ENCODE data around the gene CSTA. TPM values are rescaled to one million over a fixed set of nuclear protein-coding genes. Genes with fewer than 3 reads are reported as not detected.
"Not testable (repeated sequence)": the region's sequence is repeated elsewhere in the genome, so short reads cannot be mapped to it uniquely, and the experiment has no call there.

The CSTA gene
- total RNA-seq, 1 donor, result 0.27 TPM

- DNase-seq (ENCODE audit: low read depth in 2 of 3, low spot score in 2 of 3), result no peak
Measured at GRCh38 chr3:122318620-122319019, 6.4 kb upstream of the CSTA start.

GRCh38 chr3:122322095-122323075 lies 2.7 kb upstream of the CSTA start:
- peak in 1 of 3 donors; percentile 9 for DNase-seq (ENCODE audit: low read depth in 2 of 3, low spot score in 2 of 3)

GRCh38 chr3:122325769-122326168 lies 721 bp downstream of the CSTA start:
- DNase-seq (ENCODE audit: low read depth in 2 of 3, low spot score in 2 of 3), result no peak

GRCh38 chr3:122331886-122332285 lies 6.8 kb downstream of the CSTA start:
- no peak for DNase-seq (ENCODE audit: low read depth in 2 of 3, low spot score in 2 of 3)

- no peak for DNase-seq (ENCODE audit: low read depth in 2 of 3, low spot score in 2 of 3)
Measured at GRCh38 chr3:122332551-122332950, 7.5 kb downstream of the CSTA start.

- no peak for DNase-seq (ENCODE audit: low read depth in 2 of 3, low spot score in 2 of 3)
Measured at GRCh38 chr3:122342803-122343202, 17.8 kb downstream of the CSTA start.

- DNase-seq (ENCODE audit: low read depth in 2 of 3, low spot score in 2 of 3), result no peak
Measured at GRCh38 chr3:122343654-122344053, 18.6 kb downstream of the CSTA start.

- DNase-seq (ENCODE audit: low read depth in 2 of 3, low spot score in 2 of 3), result no peak
Measured at GRCh38 chr3:122349171-122349570, 24.1 kb downstream of the CSTA start.

- DNase-seq (ENCODE audit: low read depth in 2 of 3, low spot score in 2 of 3), result no peak
Measured at GRCh38 chr3:122350814-122351418, 25.9 kb downstream of the CSTA start.

- DNase-seq (ENCODE audit: low read depth in 2 of 3, low spot score in 2 of 3), result no peak
Measured at GRCh38 chr3:122351612-122352011, 26.6 kb downstream of the CSTA start.

- DNase-seq (ENCODE audit: low read depth in 2 of 3, low spot score in 2 of 3), result no peak
Measured at GRCh38 chr3:122353215-122353614, 28.2 kb downstream of the CSTA start.

- peak in 1 of 3 donors; percentile 21 for DNase-seq (ENCODE audit: low read depth in 2 of 3, low spot score in 2 of 3)
Measured at GRCh38 chr3:122353893-122354401, 28.9 kb downstream of the CSTA start.

GRCh38 chr3:122355612-122356011 lies 30.6 kb downstream of the CSTA start:
- DNase-seq (ENCODE audit: low read depth in 2 of 3, low spot score in 2 of 3), result peak in 2 of 3 donors; percentile 36 to 62

GRCh38 chr3:122356402-122356801 lies 31.4 kb downstream of the CSTA start:
- peak in 2 of 3 donors; percentile 6 to 43 for DNase-seq (ENCODE audit: low read depth in 2 of 3, low spot score in 2 of 3)

GRCh38 chr3:122357828-122358702 lies 33.0 kb downstream of the CSTA start:
- DNase-seq (ENCODE audit: low read depth in 2 of 3, low spot score in 2 of 3), result no peak

GRCh38 chr3:122358703-122359032 lies 33.6 kb downstream of the CSTA start:
- no peak for DNase-seq (ENCODE audit: low read depth in 2 of 3, low spot score in 2 of 3)

GRCh38 chr3:122362026-122362425 lies 37.0 kb downstream of the CSTA start:
- no peak for DNase-seq (ENCODE audit: low read depth in 2 of 3, low spot score in 2 of 3)

GRCh38 chr3:122364490-122364889 lies 39.4 kb downstream of the CSTA start:
- no peak for DNase-seq (ENCODE audit: low read depth in 2 of 3, low spot score in 2 of 3)

GRCh38 chr3:122365073-122365472 lies 40.0 kb downstream of the CSTA start:
- no peak for DNase-seq (ENCODE audit: low read depth in 2 of 3, low spot score in 2 of 3)

- not testable (repeated sequence) for DNase-seq (ENCODE audit: low read depth in 2 of 3, low spot score in 2 of 3)
Measured at GRCh38 chr3:122365582-122366378, 40.7 kb downstream of the CSTA start.

Measured in hematopoietic multipotent progenitor cell (in vitro differentiated cells).